HK-2 (cell line): ENCODE results near the gene PRPSAP2.

Experiments
- DNase-seq: peaks from one replicate; pipeline ENCODE4 v3.0.0-alpha.2; 2018; ENCODE audit not compliant: unreplicated experiment

The PRPSAP2 gene

GRCh38 chr17:18962494-18962815, 104.5 kb downstream of the PRPSAP2 start:
- DNase-seq = no peak

DNA sequence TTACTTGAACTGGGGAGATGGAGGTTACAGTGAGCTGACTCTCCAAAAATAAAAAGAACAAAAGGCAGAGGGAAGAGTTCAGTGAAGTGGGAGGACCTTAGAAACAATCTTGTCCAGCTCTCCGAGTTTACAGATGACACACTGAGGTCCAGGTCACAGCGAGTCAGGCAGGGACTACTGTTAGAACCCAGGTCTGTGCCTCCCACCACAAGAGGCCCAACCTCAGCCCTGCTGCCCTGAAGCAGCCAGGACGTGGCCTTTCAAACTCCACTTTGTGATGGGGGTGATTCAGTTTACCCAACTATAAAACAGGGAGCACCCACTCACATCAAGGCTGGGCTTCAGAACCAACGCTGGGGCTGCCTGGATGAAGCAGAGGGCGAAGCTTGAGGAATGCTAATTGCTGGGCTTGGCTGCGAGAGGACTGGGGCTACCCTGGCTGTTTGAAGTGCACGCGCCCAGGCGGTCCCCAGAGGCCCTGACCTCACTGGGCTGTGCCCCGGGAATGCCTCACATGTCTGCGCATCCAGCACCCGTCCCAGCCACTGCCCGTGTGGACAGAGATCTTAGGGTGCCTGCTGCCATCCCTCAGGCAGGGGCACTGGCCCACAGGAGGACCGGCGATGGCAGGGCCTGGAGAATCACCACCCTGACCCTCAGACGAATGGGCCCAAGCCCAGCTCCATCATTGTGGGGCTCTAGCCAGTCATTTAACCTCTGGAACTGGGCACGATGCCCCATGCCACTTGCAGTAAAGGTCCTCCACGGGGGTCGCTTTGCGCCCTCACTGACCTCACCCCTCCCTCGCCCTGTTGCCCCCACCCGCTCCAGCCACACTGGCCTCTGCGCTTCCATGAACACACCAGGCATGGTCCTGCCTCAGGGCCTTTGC, 105.4 kb downstream of the PRPSAP2 start:
- DNase-seq = no peak

GRCh38 chr17:18964018-18964351, 106.1 kb downstream of the PRPSAP2 start:
- DNase-seq = no peak

GRCh38 chr17:18964550-18964949, 106.6 kb downstream of the PRPSAP2 start:
- DNase-seq = no peak

DNA sequence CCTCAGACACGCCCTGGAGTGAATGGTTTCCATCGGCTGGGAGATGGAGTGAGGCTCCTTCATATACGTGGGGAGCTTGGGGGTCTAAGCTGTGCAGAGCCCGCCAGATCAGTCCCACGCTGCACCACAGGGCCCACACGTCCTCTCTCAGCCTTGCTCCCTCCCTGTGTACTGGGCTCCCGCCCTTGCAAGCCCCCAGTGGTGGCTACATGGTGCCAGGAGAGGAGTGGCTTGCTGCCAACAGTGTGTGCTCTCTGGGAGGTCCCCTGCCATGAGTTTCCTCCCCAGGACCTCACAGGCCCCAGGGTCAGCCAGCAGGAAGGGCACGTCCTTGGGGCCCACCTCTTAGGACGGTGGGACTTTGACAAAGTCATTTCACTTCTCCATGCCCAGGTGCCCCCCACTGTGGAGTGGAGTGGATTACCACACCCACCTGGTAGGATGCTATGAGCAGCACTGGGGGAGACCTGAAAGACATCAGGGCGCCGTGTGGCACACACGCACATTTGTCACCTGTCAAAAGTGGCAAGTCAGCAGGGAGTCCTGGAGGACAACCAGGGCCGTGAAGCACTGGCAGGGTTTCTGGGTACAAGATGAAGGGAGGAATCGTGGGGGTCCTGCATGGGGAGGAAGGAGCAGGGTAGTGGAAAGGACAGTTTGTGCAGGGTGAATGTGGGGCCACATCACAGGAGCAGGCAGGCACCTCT, 107.8 kb downstream of the PRPSAP2 start:
- DNase-seq = no peak

DNA sequence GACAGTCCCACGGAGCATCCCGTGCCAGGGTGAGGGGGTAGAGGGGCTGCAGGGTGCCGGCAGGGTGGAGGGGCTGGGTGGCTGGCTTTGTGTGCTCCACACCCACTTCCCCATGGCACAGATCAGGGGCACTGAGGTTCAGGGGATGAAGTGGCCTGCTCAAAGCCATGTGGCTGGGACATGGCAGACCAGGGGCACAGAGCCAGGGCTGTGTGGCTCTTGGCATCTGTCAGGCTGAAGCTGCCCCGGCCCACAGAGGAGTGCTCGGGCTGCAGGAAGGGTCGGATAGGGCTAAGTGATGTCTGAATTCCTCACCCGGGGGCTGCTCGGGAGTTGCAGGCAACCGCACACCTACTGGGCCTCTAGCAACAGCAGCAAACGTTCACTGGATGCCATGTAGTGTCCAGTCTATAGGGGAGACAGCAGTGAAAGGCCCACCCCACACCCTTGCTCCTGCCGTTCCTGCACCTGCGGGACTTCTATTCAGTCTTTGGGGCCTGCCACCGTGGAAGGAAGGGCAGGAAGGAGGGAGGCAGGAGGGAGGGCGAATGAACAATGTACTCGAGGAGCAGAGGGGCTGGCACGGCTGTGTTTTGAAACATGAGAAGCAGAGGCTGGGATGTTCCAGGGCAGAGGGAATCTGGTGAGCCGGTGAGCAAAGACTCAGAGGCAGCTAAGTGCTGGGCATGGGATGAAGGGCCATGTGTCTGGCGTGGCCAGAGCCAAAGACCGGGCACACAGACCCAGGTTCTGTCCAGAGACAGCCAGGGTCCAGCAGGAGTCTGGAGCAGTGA, 109.1 kb downstream of the PRPSAP2 start:
- no peak for DNase-seq

GRCh38 chr17:18967916-18968315, 110.0 kb downstream of the PRPSAP2 start:
- DNase-seq = no peak

- no peak for DNase-seq
Observed at GRCh38 chr17:18968345-18968744, 110.4 kb downstream of the PRPSAP2 start.

GRCh38 chr17:18968945-18969887, 111.3 kb downstream of the PRPSAP2 start:
- DNase-seq = no peak

DNA sequence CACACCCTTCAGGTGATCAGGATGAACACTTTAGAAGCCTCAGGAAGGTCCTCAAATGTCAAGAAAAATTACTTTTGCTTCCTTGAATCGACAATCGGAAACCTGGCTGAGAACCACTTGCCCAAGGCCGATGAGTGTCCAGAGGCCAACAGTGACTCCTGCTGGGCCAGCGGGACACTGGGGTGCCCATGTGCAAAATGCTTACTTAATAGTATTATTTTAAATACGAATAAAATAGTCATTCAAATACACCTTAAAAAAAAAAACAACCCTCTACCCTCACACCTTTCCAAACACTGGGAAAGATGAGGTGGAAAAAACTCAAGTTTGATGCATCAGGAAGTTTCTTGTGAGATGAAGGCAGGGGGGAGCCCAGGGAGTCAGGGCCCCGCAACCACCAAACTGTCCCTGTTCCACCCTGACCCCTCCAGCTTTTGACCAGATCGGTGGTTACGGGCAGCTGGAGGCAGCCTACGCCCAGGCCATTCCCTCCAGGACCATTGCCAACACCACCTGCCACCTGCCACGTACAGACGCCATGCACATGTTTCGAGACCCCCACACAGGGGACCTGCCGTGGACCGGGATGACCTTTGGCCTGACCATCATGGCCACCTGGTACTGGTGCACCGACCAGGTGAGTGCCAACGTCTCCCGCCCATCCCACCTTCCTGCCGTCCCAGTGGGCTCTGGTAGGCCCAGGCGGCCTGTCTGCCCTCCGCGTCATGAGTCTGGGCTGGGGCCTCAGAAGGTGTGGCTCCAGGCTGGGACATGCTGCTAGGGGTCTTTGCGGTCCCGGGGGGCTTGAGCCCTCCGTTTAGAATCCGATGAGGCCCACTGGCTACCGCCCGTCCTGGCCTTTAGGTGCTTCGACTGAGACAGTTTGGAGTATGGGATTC, 112.9 kb downstream of the PRPSAP2 start:
- no peak for DNase-seq

DNA sequence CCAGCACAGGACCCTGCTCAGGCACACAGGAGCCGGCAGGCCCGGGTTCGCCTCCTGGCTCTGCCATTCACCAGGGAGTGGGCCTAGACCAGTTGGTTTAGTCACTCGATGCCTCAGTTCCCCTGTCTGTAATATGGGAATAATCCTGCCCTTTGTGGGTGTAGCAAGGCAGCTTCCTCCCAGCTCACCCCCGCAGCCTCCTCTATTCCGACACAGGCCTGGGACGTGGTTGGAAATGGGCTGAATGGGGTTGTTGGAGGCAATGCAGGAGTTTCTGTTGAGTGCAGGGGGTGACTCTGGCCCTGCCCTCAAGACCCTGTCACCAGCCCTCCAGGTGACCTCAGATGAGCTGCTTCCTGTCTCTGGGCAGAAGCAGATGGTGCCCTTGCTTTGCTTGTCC, 113.9 kb downstream of the PRPSAP2 start:
- no peak for DNase-seq

GRCh38 chr17:18974407-18975149, 116.6 kb downstream of the PRPSAP2 start:
- peak; percentile 43 for DNase-seq

DNA sequence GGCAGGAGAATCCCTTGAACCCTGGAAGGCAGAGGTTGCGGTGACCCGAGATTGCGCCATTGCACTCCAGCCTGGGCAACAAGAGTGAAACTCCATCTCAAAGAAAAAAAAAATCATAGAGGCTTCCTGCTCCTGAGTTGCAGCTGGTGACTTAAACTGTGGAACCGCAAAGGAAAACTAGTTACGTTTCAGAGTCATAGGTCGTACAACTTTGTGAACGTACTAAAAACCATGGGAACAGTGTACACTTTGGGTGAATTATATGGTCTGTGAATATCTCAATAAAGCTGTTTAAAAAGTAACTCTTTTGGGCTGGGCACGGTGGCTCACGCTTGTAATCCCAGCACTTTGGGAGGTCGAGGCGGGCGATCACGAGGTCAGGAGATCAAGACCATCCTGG, 117.7 kb downstream of the PRPSAP2 start:
- no peak for DNase-seq

- no peak for DNase-seq
Observed at GRCh38 chr17:18976201-18976600, 118.3 kb downstream of the PRPSAP2 start.

GRCh38 chr17:18977021-18977420, 119.1 kb downstream of the PRPSAP2 start:
- no peak for DNase-seq

DNA sequence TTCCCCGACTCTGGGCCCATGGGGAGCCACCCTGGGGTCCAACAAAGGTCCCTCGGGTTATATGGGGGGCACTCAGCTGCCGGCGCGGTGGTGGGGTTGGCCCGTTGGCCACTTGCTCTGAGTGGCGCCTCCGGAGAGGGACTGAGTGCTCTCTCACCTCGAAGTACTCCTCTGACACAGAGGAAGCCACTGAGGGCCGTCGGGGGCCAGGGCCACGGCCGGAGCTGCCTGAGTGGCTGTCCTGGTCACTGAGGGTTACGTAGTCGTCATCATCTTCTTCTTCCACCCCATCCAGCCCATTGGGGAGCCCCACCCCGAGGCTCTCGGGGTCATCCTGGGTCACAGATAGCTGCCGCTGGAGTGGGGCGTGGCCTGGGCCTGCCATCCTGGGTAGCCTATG, 119.7 kb downstream of the PRPSAP2 start:
- DNase-seq = no peak

DNA sequence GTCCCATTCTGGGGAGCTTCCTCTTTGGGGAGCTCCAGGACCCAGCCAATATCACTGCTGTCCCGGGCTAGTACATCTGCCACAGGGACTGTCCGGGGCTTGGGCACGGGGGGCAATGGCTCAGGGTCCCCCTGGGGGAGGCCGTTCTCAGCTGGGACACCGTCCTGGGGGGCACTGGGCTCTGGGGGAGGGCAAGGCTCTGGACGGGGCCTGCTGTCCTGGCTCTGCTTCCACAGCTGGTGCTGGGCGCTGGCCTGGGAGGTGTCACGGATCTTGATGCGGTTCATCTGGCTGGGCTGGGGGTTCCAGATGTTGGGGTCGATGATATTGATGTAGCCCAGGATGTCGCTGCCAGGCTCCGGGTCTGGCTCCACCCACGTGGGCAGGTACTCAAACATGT, 120.1 kb downstream of the PRPSAP2 start:
- no peak for DNase-seq

- DNase-seq = no peak
Observed at GRCh38 chr17:18978655-18979054, 120.7 kb downstream of the PRPSAP2 start.
